Measurements from ENCODE around the gene RPS15A. TPM values are rescaled to one million over a fixed set of nuclear protein-coding genes. Genes with fewer than 3 reads are reported as not detected.

Gene RPS15A
- 1,000 to 10,000 TPM in 3 of 4 donors, 100 to 1,000 TPM in 1; 785 to 3,002 (median 2,111) TPM for total RNA-seq

DNA sequence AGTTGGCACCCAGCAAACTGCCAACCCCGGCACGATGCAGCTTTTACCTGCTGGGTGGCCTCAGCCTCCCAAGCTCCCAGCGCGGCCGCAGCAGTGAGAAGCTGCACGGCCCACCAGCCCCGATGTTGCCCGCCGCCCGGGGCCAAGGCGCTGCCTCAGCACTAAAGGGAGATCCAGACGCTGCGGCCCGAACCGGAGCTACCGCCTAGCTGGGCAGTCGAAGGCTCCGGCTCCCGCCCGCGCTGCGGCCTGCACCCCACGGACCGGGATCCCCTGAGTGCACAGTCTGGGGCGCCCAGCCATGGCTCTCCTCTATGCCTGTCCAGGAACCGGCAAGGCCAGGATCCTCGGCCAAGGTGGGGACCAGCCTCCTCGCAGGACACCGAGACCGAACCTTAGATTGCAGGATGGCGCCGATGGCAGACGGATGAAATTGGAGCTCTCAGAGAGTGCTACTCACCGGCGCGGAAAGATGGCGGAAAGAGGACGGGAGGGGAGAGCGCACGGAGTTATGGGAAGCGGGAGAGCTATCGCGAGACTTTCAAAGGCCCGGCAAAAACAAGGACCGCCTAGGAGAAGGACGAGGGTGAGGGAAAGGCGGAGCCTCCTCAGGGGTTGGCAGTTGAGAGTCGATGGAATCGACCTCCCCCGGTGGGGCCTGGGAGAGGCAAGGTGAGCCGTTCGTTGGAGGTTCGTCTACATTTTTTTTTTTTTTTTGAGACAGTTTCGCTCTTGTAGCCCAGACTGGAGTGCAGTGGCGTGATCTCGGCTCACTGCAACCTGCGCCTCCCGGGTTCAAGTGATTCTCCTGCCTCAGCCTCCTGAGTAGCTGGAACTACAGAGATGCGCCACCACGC, at the start of gene RPS15A:
Gene RPS15A (minus strand): TSS at position 485 of the 857 bp plus-strand sequence. CDS start 1,221 bp downstream, outside the sequence.
- Histone ChIP-seq H3K27ac (peak within 1 kb of the TSS; percentile 83 to 93 (median 86)), H3K4me1 (peaks cover 6 to 51% (median 28%) of the 10 kb centered on the region in 3 donors), H3K36me3 (peaks cover under 1 to 74% of the 10 kb centered on the region in 2 donors), H3K9me3 (no peaks in the 10 kb centered on the region), H3K4me3 (peak within 1 kb of the TSS; percentile 85 to 93), H3K27me3 (no peaks in the 10 kb centered on the region)
- TF ChIP-seq EP300 (IDR thresholded peaks at IDR 0.05) (no peak), POLR2AphosphoS5 (IDR thresholded peaks at IDR 0.05) (peak; percentile 90), POLR2A (IDR thresholded peaks at IDR 0.05) (peak; percentile 56 to 69)
- ATAC-seq, result peak; percentile 100
- 1 to 6% methylated on average over 18 to 31 of the region's 60 CpGs for WGBS, 2 donors (ENCODE audit: low coverage in 1 of 2)

DNA sequence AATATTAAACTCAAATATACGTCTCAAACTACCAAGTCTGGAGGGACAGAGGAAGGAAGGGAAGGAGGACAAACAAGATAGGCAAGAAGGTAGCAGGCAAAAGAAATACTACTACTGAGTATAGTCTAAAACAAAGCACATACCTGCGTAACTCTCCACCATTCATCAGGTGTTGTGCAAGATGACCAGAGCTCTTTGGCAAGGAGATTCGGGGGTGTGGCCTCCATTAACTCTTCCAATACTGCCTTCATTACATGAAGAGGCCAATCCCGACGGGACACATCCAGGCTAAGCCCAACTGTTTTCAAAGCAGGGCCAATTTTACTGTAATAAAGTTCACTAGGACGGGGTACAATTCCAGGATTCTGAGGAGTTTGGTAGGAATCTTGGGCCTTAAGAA, 49.4 kb upstream of the RPS15A start:
- Histone ChIP-seq H3K4me1 (peaks cover 0 to 6% (median 0%) of the 10 kb centered on the region in 3 donors), H3K36me3 (peaks cover 15 to 93% of the 10 kb centered on the region in 2 donors), H3K27me3 (no peaks in the 10 kb centered on the region), H3K27ac (no peak overlapping the region), H3K4me3 (no peak overlapping the region), H3K9me3 (no peaks in the 10 kb centered on the region)
- WGBS, 2 donors (ENCODE audit: low coverage in 1 of 2), result 71 to 80% methylated on average over 5 to 6 of the region's 6 CpGs
- no peak for ATAC-seq
- TF ChIP-seq, protein P1, sequence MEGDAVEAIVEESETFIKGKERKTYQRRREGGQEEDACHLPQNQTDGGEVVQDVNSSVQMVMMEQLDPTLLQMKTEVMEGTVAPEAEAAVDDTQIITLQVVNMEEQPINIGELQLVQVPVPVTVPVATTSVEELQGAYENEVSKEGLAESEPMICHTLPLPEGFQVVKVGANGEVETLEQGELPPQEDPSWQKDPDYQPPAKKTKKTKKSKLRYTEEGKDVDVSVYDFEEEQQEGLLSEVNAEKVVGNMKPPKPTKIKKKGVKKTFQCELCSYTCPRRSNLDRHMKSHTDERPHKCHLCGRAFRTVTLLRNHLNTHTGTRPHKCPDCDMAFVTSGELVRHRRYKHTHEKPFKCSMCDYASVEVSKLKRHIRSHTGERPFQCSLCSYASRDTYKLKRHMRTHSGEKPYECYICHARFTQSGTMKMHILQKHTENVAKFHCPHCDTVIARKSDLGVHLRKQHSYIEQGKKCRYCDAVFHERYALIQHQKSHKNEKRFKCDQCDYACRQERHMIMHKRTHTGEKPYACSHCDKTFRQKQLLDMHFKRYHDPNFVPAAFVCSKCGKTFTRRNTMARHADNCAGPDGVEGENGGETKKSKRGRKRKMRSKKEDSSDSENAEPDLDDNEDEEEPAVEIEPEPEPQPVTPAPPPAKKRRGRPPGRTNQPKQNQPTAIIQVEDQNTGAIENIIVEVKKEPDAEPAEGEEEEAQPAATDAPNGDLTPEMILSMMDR (IDR thresholded peaks at IDR 0.05), result no peak

DNA sequence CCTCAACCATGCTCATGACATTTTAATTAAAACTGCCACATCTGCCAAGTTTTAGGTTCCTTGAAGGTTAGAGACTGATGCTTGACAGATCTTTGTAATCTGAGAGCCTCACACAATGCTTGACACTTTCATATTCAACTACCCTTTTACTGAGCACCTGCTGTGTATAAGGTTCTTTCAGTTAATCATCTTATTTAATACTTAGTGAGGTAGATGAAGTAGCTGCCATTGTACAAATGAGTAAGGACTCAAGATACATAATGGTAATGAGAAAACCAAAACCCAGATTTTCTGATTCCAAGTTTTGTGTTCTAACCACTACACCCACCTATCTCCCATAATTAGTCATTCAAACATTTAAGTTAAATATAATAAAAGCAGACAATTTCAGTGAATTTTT, 46.6 kb upstream of the RPS15A start:
- TF ChIP-seq, protein P1 (IDR thresholded peaks at IDR 0.05), result no peak
- TF ChIP-seq POLR2AphosphoS5 (IDR thresholded peaks at IDR 0.05) (no peak), EP300 (IDR thresholded peaks at IDR 0.05) (no peak), POLR2A (IDR thresholded peaks at IDR 0.05) (no peak)
- ATAC-seq, result no peak
- no peaks in the 10 kb centered on the region for H3K4me1 ChIP-seq
- H3K27me3 ChIP-seq, result no peaks in the 10 kb centered on the region
- peaks cover 21 to 97% of the 10 kb centered on the region in 2 donors for H3K36me3 ChIP-seq
- no peaks in the 10 kb centered on the region for H3K9me3 ChIP-seq
- no peak overlapping the region for H3K27ac ChIP-seq
- H3K4me3 ChIP-seq, result no peak overlapping the region

DNA sequence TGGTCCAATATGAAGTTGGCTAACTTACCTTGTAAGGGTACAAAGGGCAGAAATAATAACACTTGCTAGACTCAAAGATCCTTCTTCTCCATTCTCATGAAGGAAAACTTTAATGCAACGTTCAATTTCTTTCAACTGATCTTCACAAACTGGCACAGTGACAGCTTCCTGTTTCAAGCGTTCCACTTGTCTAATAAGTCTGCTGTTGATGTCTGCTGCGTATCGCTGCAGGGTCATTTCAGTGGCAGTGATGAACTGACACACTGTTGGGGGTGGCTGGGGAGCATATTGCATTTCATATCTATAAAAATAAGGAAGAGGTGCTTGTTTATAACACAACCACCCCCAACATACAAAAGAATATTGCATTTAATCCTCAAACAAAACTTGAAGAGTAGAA, 44.7 kb upstream of the RPS15A start:
- Histone ChIP-seq H3K4me1 (no peaks in the 10 kb centered on the region), H3K27ac (no peak overlapping the region), H3K4me3 (no peak overlapping the region), H3K36me3 (peaks cover 21 to 100% of the 10 kb centered on the region in 2 donors), H3K27me3 (no peaks in the 10 kb centered on the region), H3K9me3 (no peaks in the 10 kb centered on the region)
- TF ChIP-seq EP300 (IDR thresholded peaks at IDR 0.05) (no peak), POLR2A (IDR thresholded peaks at IDR 0.05) (no peak), POLR2AphosphoS5 (IDR thresholded peaks at IDR 0.05) (no peak)
- TF ChIP-seq, protein P1 (IDR thresholded peaks at IDR 0.05), result no peak
- 71 to 75% methylated on average over 4 of the region's 4 CpGs for WGBS, 2 donors (ENCODE audit: low coverage in 1 of 2)
- ATAC-seq, result no peak

DNA sequence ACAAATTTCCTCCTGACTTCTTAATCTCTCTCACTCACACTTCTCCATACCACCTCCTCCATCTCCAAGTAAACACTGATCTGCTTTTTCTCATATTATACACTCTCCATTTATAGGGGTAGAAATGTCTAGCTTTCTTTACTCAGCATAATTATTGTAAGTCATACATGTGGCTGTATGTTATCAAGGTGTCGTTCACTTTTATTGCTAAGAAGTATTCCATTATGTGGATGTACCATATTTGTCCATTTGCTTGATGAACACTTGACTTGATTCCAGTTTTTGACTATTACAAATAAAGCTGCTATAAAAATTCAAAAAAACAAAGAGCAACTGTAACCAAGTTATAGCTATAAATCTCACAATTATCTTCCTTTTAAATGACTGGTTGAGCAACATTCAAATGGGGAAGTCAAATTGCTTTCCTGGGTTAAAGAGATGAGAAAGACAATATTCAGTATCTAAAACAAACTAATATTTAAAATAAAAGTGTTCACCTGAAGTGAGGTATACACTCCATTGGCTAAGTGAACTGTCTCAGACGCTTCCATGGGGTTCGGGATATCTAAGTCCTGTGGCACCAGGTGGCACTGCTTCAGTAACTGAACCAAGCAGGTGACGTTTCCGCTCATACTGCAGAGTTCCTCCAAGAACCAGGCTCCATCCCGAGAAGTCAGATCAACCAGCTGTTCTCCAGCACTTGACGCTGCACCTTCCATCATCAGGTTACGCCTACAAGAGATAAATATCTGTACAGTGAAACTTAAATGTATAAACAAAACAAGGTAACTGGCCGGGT, 43.8 kb upstream of the RPS15A start:
- 81 to 96% methylated on average over 7 to 9 of the region's 9 CpGs for WGBS, 2 donors (ENCODE audit: low coverage in 1 of 2)
- TF ChIP-seq POLR2A (IDR thresholded peaks at IDR 0.05) (no peak), EP300 (IDR thresholded peaks at IDR 0.05) (no peak), POLR2AphosphoS5 (IDR thresholded peaks at IDR 0.05) (no peak)
- TF ChIP-seq, protein P1 (IDR thresholded peaks at IDR 0.05), result no peak
- Histone ChIP-seq H3K9me3 (no peaks in the 10 kb centered on the region), H3K4me3 (no peak overlapping the region), H3K4me1 (no peaks in the 10 kb centered on the region), H3K27me3 (no peaks in the 10 kb centered on the region), H3K36me3 (peaks cover 20 to 100% of the 10 kb centered on the region in 2 donors), H3K27ac (no peak overlapping the region)
- ATAC-seq, result no peak
